K562 (cell line): Measurements from ENCODE around the gene TRNT1. TPM values are rescaled to one million over a fixed set of nuclear protein-coding genes. Genes with fewer than 3 reads are reported as not detected.
A peak's percentile ranks its signal among the peaks of the same experiment; 100 is the strongest.

ENCODE experiments used
- ATAC-seq: fragments of 200-7000 bp; cut with Tn5 transposase; 3 replicates; pipeline ENCODE4 v1.9.1; 2020; ENCODE audit warnings: moderate library complexity
- BruUV-seq: library from RNA; stranded (reverse); fragments of 400-500 nt; replicated peaks from 2 replicates; lab custom pipeline; 2021; lab: Mats Ljungman, UMichigan
- CTCF ChIA-PET: fragments of 300-600 bp; formaldehyde crosslinking; extraction: SDS; loops from one replicate; lab custom pipeline; 2021; ENCODE audit warnings: low intra/inter-chr PET ratio; lab: Yijun Ruan, JAX
- POLR2A ChIA-PET: fragments of 300-600, 350-650 bp; sonication (Branson Sonifier 250); formaldehyde crosslinking; extraction: SDS; loops from one replicate; lab custom pipeline; 2021; ENCODE audit warnings: antibody characterized with exemption, inconsistent platforms; lab: Yijun Ruan, JAX
- DNase-seq, 4 experiments: peaks; one replicate each; pipeline versions ENCODE4 v3.0.0 to v3.0.0-alpha.2; 2011 to 2018; ENCODE audit warnings: low spot score in 3 of 4, mixed read lengths in 3 of 4; ENCODE audit errors: extremely low read depth in 1 of 4
- FAIRE-seq: peaks from 2 replicates; lab custom pipeline; 2011; peaks lifted over from hg19 to GRCh38; lab: Jason Lieb, UNC
- H2AFZ ChIP-seq: 2 replicates; pipeline ENCODE4 v1.6.0; 2011; ENCODE audit warnings: low read depth, low read length, control low read depth, inconsistent platforms
- H3K27ac ChIP-seq: fragments of 200-600 bp; 3 replicates; pipeline ENCODE4 v1.8.0; 2011; ENCODE audit warnings: low read depth, mild to moderate bottlenecking, control low read depth, inconsistent platforms, low read length, moderate library complexity, mixed read lengths; ENCODE audit errors: extremely low read depth
- H3K27me3 ChIP-seq, 2 experiments: fragments of 300-600 bp in 1 of 2; 2 replicates in 1 of 2; 3 replicates in 1 of 2; pipeline versions ENCODE4 v1.6.0 to v1.8.0; 2011; ENCODE audit warnings: inconsistent platforms in 2 of 2, low read length in 2 of 2, mild to moderate bottlenecking in 1 of 2, mixed read lengths in 1 of 2, moderate library complexity in 1 of 2; ENCODE audit not compliant: control insufficient read depth in 2 of 2, insufficient read depth in 2 of 2
- H3K36me3 ChIP-seq: fragments of 300-600 bp; 3 replicates; pipeline ENCODE4 v1.8.0; 2011; ENCODE audit warnings: mild to moderate bottlenecking, low read length, inconsistent platforms; ENCODE audit not compliant: control insufficient read depth, insufficient read depth
- H3K4me1 ChIP-seq, 2 experiments: fragments of 200-600 bp in 1 of 2; replicated peaks in 1 of 2; 2 replicates in 1 of 2; 3 replicates in 1 of 2; pipeline versions ENCODE4 v1.5.1 to v1.8.0; 2011; ENCODE audit warnings: inconsistent platforms in 2 of 2, low read length in 2 of 2, mild to moderate bottlenecking in 1 of 2, mixed read lengths in 1 of 2, moderate library complexity in 1 of 2; ENCODE audit not compliant: control insufficient read depth in 2 of 2, insufficient read depth in 2 of 2
- H3K4me2 ChIP-seq: 2 replicates; pipeline ENCODE4 v1.6.1; 2011; ENCODE audit warnings: low read length, control low read depth, inconsistent platforms, mixed read lengths; ENCODE audit not compliant: insufficient read depth
- H3K4me3 ChIP-seq: fragments of 200-600 bp; sonication (generic), shearing (Covaris generic); 2 replicates; pipeline ENCODE4 v1.5.1; 2016; ENCODE audit warnings: control low read depth, inconsistent platforms
- H3K79me2 ChIP-seq: fragments of 200-600 bp; 3 replicates; pipeline ENCODE4 v1.8.0; 2011; ENCODE audit warnings: low read length, inconsistent platforms; ENCODE audit not compliant: control insufficient read depth, insufficient read depth
- H3K9ac ChIP-seq, 2 experiments: 2 replicates each; pipeline versions ENCODE4 v1.6.0 to v1.6.1; 2011; ENCODE audit warnings: low read depth in 2 of 2, low read length in 2 of 2, control low read depth in 1 of 2, inconsistent platforms in 1 of 2, mild to moderate bottlenecking in 1 of 2, mixed read lengths in 1 of 2; ENCODE audit not compliant: insufficient read depth in 1 of 2
- H3K9me1 ChIP-seq: one replicate; pipeline ENCODE4 v1.6.0; 2011; ENCODE audit warnings: inconsistent platforms, mild to moderate bottlenecking, low read length, moderate library complexity; ENCODE audit not compliant: control insufficient read depth, insufficient read depth
- H3K9me3 ChIP-seq: replicated peaks from 2 replicates; pipeline ENCODE4 v1.5.1; 2011; ENCODE audit warnings: low read depth, low read length, inconsistent platforms; ENCODE audit not compliant: control insufficient read depth, insufficient read depth
- H4K20me1 ChIP-seq: replicated peaks from 2 replicates; pipeline ENCODE4 v1.6.1; 2011; ENCODE audit warnings: low read length, inconsistent platforms, mixed read lengths; ENCODE audit not compliant: control insufficient read depth, insufficient read depth
- CCAR2 ChIP-seq: fragments of 200-400 bp; formaldehyde crosslinking; IDR thresholded peaks from 2 replicates; pipeline ENCODE4 v1.6.1; 2017; ENCODE audit warnings: mild to moderate bottlenecking, low read depth, low read length
- HCFC1 ChIP-seq: IDR thresholded peaks from 2 replicates; pipeline ENCODE4 v1.6.1; 2012; ENCODE audit warnings: low read depth, low read length, improper control_type of control experiment
- KHSRP ChIP-seq: fragments of 450-650 bp; IDR thresholded peaks from 2 replicates; pipeline ENCODE4 v1.6.1; 2017
- MAFF ChIP-seq: IDR thresholded peaks from 2 replicates; pipeline ENCODE4 v1.6.1; 2012; ENCODE audit warnings: low read length, improper control_type of control experiment
- NONO ChIP-seq, 2 experiments: fragments of 200-400 bp in 1 of 2; fragments of 450-650 bp in 1 of 2; formaldehyde crosslinking in 1 of 2; IDR thresholded peaks; 2 replicates each; pipeline ENCODE4 v1.6.1; 2017; ENCODE audit warnings: low read depth in 2 of 2, mild to moderate bottlenecking in 2 of 2, moderate library complexity in 2 of 2, low read length in 1 of 2
- NRF1 ChIP-seq, 2 experiments: fragments of 450-650 bp; IDR thresholded peaks in 1 of 2; conservative IDR thresholded peaks in 1 of 2; 2 replicates each; pipeline ENCODE4 v1.6.1; 2014; ENCODE audit warnings: mild to moderate bottlenecking in 2 of 2
- RB1 ChIP-seq: fragments of 450-650 bp; IDR thresholded peaks from 2 replicates; pipeline ENCODE4 v1.6.1; 2017; ENCODE audit warnings: low read depth, mild to moderate bottlenecking
- SMAD3 ChIP-seq: fragments of 450-650 bp; formaldehyde crosslinking; conservative IDR thresholded peaks from 2 replicates; pipeline ENCODE4 v1.4.0; 2020; ENCODE audit warnings: mild to moderate bottlenecking
- ZNF408 ChIP-seq: fragments of 250-450 bp; sonication (Bioruptor Pico); IDR thresholded peaks from 2 replicates; pipeline ENCODE4 v1.4.0; 2020; ENCODE audit warnings: low read depth, mild to moderate bottlenecking, moderate library complexity
- ZNF77 ChIP-seq: fragments of 250-450 bp; sonication (Bioruptor Pico); IDR thresholded peaks from 2 replicates; pipeline ENCODE4 v1.5.0; 2020
- WGBS: fragments of 100-300 bp; shearing (Covaris generic); methylation state at CpG from one replicate; pipeline ENCODE4 v1.1.6; 2016; ENCODE audit warnings: low coverage, mixed read lengths; ENCODE audit not compliant: insufficient coverage; ENCODE audit errors: missing lambda C conversion rate; 5-methylcytosine and 5-hydroxymethylcytosine counted together
- in situ Hi-C: fragments of 300-500 bp; cut with MboI; formaldehyde crosslinking; loops from 4 replicates; pipeline ENCODE4 v1.15.0; 2018; ENCODE audit warnings: inconsistent platforms, mixed read lengths
- intact Hi-C: fragments of 100-400 bp; cut with micrococcal nuclease; formaldehyde crosslinking; loops from 2 replicates; pipeline ENCODE4 v1.14.2; 2022
- polyA plus RNA-seq, 8 experiments: library from polyadenylated mRNA; depleted of rRNA in 4 of 8; stranded (reverse) in 5 of 8; unstranded in 3 of 8; fragments of >200 nt; fragmentation: Nextera tagmentation in 2 of 8; fragmentation: Illumina TruSeq in 1 of 8; extraction: Ambion mirVana in 2 of 8; extraction: Trizol in 1 of 8; gene quantifications; 2 replicates each; pipeline versions ENCODE4 v1.2.1 to v1.2.3, GENCODE V29; 2011 to 2014; ENCODE audit warnings: inconsistent platforms in 1 of 8, missing spikeins in 1 of 8
- total RNA-seq, 7 experiments: library from RNA; depleted of rRNA in 6 of 7; stranded (reverse); fragments of >200 nt in 6 of 7; fragmentation: Illumina TruSeq in 2 of 7; extraction: Trizol in 2 of 7; gene quantifications; 2 replicates each; pipeline versions ENCODE4 v1.2.1 to v1.2.3, GENCODE V29; 2011 to 2021; ENCODE audit warnings: low replicate concordance in 1 of 7
- TF ChIP-seq, protein P1 (sequence below): fragments of 200-800 bp; sonication (Bioruptor generic); IDR thresholded peaks from 2 replicates; pipeline ENCODE4 v1.6.1; 2016; ENCODE audit warnings: missing genetic modification characterization, missing compliant biosample characterization

TRNT1 gene
- total and polyA plus RNA-seq, 9 of the 15 experiments (the other 6 are each of a cell fraction or from before 2014, with no cell fraction given) = 38.1 to 58.2 (median 47.4) TPM

DNA sequence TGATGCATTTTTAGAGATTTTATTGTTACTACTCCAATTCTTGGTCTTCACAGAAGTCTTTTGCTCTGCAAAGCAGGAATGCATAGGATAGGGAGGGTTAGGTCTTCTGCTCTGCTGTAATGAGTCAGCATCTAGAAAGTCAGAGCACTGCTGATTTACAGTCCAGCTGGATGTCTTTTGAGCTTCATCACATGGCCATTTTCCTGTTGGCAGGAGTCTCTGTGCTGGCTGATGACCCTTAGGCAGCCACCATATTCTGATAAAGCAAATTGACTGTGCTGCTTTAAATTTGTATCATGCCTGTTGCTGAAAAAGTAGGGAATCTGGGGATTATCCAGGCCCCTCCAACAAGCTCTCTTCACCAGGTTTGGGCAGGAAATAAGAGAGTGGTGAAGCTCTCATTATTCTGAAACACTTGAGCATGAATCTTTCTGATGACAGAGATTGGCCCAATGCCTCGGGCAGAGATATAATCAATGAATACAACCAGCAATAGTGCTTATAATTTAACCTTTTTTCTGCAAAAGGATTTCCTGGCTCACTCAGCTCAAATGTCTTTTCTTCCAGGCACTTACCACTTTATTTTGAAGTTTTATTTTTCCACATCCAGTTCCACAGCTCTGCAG lies 62.5 kb downstream of the TRNT1 start:
- Histone ChIP-seq H2AFZ (peak overlapping the region; percentile 56; the same call in 1 of the 2 replicates), H3K9me3 (no peaks in the 10 kb centered on the region), H3K27ac (peak overlapping the region; percentile 27; the same call in 1 of the 3 replicates), H3K36me3 (no peaks in the 10 kb centered on the region), H3K27me3 (no peaks in the 10 kb centered on the region; a peak in 1 of 5 replicates), H3K9ac (no peak overlapping the region), H3K79me2 (no peaks in the 10 kb centered on the region), H3K9me1 (no peaks in the 10 kb centered on the region), H3K4me2 (no peak overlapping the region), H3K4me1 (peaks cover 0 to 32% of the 10 kb centered on the region in 2 experiments; a peak in 3 of 5 replicates), H4K20me1 (no peaks in the 10 kb centered on the region), H3K4me3 (no peak overlapping the region)
- peak; percentile 85 for ATAC-seq
- ChIA-PET POLR2A (interaction anchor here (0.5 to 2.1 kb wide), 3 partner anchors 10 to 212 kb away, joined by 3 to 5 read pairs (median 3); partner anchors contain the start of gene CRBN), CTCF (no interaction called here)
- in situ Hi-C loops (no loop called here), intact Hi-C loops (no loop called here)
- 5% methylated on average over 1 of the region's 1 CpG for WGBS
- peak in 3 of 4 experiments; percentile 39 to 81 (median 66) for DNase-seq
- no TSS peak for BruUV-seq
- peak; percentile 89 for FAIRE-seq
- no peak for TF ChIP-seq RB1
- TF ChIP-seq CCAR2 = no peak
- TF ChIP-seq KHSRP = no peak
- TF ChIP-seq ZNF77 (CRISPR knock-in tag) = no peak
- no peak for TF ChIP-seq NONO (IDR thresholded peaks at IDR 0.05; ENCODE audit: low read depth in 2 of 2, low read length in 1 of 2)
- TF ChIP-seq, protein P1, sequence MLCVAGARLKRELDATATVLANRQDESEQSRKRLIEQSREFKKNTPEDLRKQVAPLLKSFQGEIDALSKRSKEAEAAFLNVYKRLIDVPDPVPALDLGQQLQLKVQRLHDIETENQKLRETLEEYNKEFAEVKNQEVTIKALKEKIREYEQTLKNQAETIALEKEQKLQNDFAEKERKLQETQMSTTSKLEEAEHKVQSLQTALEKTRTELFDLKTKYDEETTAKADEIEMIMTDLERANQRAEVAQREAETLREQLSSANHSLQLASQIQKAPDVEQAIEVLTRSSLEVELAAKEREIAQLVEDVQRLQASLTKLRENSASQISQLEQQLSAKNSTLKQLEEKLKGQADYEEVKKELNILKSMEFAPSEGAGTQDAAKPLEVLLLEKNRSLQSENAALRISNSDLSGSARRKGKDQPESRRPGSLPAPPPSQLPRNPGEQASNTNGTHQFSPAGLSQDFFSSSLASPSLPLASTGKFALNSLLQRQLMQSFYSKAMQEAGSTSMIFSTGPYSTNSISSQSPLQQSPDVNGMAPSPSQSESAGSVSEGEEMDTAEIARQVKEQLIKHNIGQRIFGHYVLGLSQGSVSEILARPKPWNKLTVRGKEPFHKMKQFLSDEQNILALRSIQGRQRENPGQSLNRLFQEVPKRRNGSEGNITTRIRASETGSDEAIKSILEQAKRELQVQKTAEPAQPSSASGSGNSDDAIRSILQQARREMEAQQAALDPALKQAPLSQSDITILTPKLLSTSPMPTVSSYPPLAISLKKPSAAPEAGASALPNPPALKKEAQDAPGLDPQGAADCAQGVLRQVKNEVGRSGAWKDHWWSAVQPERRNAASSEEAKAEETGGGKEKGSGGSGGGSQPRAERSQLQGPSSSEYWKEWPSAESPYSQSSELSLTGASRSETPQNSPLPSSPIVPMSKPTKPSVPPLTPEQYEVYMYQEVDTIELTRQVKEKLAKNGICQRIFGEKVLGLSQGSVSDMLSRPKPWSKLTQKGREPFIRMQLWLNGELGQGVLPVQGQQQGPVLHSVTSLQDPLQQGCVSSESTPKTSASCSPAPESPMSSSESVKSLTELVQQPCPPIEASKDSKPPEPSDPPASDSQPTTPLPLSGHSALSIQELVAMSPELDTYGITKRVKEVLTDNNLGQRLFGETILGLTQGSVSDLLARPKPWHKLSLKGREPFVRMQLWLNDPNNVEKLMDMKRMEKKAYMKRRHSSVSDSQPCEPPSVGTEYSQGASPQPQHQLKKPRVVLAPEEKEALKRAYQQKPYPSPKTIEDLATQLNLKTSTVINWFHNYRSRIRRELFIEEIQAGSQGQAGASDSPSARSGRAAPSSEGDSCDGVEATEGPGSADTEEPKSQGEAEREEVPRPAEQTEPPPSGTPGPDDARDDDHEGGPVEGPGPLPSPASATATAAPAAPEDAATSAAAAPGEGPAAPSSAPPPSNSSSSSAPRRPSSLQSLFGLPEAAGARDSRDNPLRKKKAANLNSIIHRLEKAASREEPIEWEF (CRISPR knock-in tag) = peak; percentile 50; the same call in 1 of the 2 replicates
- TF ChIP-seq MAFF = peak; percentile 72
- no peak for TF ChIP-seq ZNF408 (CRISPR knock-in tag)
- TF ChIP-seq NRF1 (conservative IDR thresholded peaks at IDR 0.05 in 1 of 2, IDR thresholded peaks at IDR 0.05 in 1 of 2) = no peak
- no peak for TF ChIP-seq HCFC1
- TF ChIP-seq SMAD3 (CRISPR knock-in tag) = no peak; the same call in 1 of the 2 replicates
